Ovary (tissue), 3 donors: ENCODE results near the gene CCDC148.

ENCODE experiments used
- EP300 ChIP-seq: sonication (generic); formaldehyde crosslinking; IDR thresholded peaks from one replicate; pipeline ENCODE4 v1.6.1; 2017; ENCODE audit warnings: antibody characterized with exemption
- TF ChIP-seq, protein P1 (sequence below), 3 donors: fragments of 450-650 bp in 2 of 3; fragments of 200-600 bp in 1 of 3; IDR thresholded peaks; one replicate each; pipeline versions ENCODE4 v1.5.1 to v1.8.0; 2016 to 2022; ENCODE audit warnings: antibody characterized with exemption in 3 of 3, mild to moderate bottlenecking in 1 of 3
- donor health status: DM: no; HTN: no; CAD: no.

DNA sequence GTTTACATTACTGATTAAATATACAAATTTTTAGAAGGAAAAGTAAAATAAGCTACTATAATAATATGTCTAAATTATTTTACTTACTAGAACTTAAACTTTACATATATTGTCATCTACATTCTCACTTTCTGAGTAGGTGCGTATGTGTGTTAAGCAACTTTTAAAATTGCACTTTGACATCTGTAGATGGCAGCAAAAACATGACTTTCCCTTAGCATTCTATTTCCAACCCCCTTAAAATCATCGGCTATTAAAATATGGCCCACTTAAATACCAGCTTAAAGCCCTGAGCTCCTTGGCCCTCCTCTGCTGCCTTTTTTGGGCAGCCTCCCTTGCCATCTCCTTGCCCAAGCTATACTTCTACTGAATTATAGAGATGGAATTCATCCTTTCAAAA, 276.9 kb downstream of the CCDC148 start:
- TF ChIP-seq, protein P1, sequence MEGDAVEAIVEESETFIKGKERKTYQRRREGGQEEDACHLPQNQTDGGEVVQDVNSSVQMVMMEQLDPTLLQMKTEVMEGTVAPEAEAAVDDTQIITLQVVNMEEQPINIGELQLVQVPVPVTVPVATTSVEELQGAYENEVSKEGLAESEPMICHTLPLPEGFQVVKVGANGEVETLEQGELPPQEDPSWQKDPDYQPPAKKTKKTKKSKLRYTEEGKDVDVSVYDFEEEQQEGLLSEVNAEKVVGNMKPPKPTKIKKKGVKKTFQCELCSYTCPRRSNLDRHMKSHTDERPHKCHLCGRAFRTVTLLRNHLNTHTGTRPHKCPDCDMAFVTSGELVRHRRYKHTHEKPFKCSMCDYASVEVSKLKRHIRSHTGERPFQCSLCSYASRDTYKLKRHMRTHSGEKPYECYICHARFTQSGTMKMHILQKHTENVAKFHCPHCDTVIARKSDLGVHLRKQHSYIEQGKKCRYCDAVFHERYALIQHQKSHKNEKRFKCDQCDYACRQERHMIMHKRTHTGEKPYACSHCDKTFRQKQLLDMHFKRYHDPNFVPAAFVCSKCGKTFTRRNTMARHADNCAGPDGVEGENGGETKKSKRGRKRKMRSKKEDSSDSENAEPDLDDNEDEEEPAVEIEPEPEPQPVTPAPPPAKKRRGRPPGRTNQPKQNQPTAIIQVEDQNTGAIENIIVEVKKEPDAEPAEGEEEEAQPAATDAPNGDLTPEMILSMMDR (IDR thresholded peaks at IDR 0.05): no peak
- no peak for TF ChIP-seq EP300
